Upper lobe of left lung (tissue), 6 donors: ENCODE measurements around the gene SHLD1. TPM values are rescaled to one million over a fixed set of nuclear protein-coding genes. Genes with fewer than 3 reads are reported as not detected.

ENCODE experiments used
- ATAC-seq, 2 donors: fragments of 200-7000 bp; cut with Tn5 transposase; one replicate each; pipeline ENCODE4 v1.9.1; 2022; ENCODE audit warnings: mild to moderate bottlenecking in 2 of 2, moderate library complexity in 2 of 2; ENCODE audit not compliant: low FRiP score in 2 of 2
- DNase-seq, 2 donors: peaks; one replicate each; pipeline ENCODE4 v3.0.0-alpha.2; 2019 to 2020
- H3K27ac ChIP-seq, 4 donors: fragments of 200-600 bp; sonication (generic); one replicate each; pipeline ENCODE4 v1.5.1; 2016 to 2019
- H3K27me3 ChIP-seq, 4 donors: fragments of 200-600 bp; sonication (generic); one replicate each; pipeline ENCODE4 v1.5.1; 2017 to 2019
- H3K36me3 ChIP-seq, 4 donors: fragments of 200-600 bp; sonication (generic); one replicate each; pipeline ENCODE4 v1.5.1; 2016 to 2019
- H3K4me1 ChIP-seq, 4 donors: fragments of 200-600 bp; sonication (generic); one replicate each; pipeline ENCODE4 v1.5.1; 2018 to 2019
- H3K4me3 ChIP-seq, 4 donors: fragments of 200-600 bp; sonication (generic); one replicate each; pipeline ENCODE4 v1.5.1; 2017 to 2019; ENCODE audit warnings: mild to moderate bottlenecking in 2 of 4, moderate library complexity in 1 of 4
- H3K9me3 ChIP-seq, 4 donors: fragments of 200-600 bp; sonication (generic); one replicate each; pipeline ENCODE4 v1.5.1; 2018 to 2019
- EP300 ChIP-seq, 4 donors: sonication (generic); formaldehyde crosslinking; IDR thresholded peaks; one replicate each; pipeline ENCODE4 v1.5.1; 2017; ENCODE audit warnings: antibody characterized with exemption in 4 of 4, control low read depth in 2 of 4
- POLR2A ChIP-seq, 4 donors: fragments of 450-650 bp; IDR thresholded peaks; one replicate each; pipeline ENCODE4 v1.5.1; 2016 to 2017; ENCODE audit warnings: antibody characterized with exemption in 4 of 4, mild to moderate bottlenecking in 2 of 4
- POLR2AphosphoS5 ChIP-seq, 2 donors: sonication (generic); formaldehyde crosslinking; IDR thresholded peaks; one replicate each; pipeline ENCODE4 v1.5.1; 2017; ENCODE audit warnings: antibody characterized with exemption in 2 of 2
- WGBS, 2 donors: methylation state at CpG; one replicate each; pipeline ENCODE4 v1.1.5; 2017 to 2018; 5-methylcytosine and 5-hydroxymethylcytosine counted together
- total RNA-seq, 6 donors: library from RNA; depleted of rRNA in 4 of 6; stranded (reverse); fragments of >200 nt in 4 of 6; gene quantifications; one replicate each; pipeline versions ENCODE4 v1.1.0 to v1.2.1, GENCODE V29; 2016 to 2021
- TF ChIP-seq, protein P1 (sequence below), 6 experiments: fragments of 450-650 bp in 4 of 6; fragments of 200-600 bp in 2 of 6; sonication (generic) in 2 of 6; IDR thresholded peaks; one replicate each; pipeline ENCODE4 v1.5.1; 2016 to 2019; ENCODE audit warnings: antibody characterized with exemption in 6 of 6
- donor health status: DM: no; HTN: no; CAD: no; lungs with moderate emphysema.
- donor health status: DM: no; HTN: yes; CAD: no; lungs with severe emphysema.

Gene SHLD1
- total RNA-seq, 6 donors from 2014 or later: 3.1 to 5.6 (median 4.5) TPM

GRCh38 chr20:5770231-5770986, 20.2 kb downstream of the SHLD1 start:
- Histone ChIP-seq H3K27ac (no peak overlapping the region), H3K4me1 (peaks cover 0 to 5% (median 0%) of the 10 kb centered on the region in 4 donors), H3K4me3 (no peak overlapping the region), H3K27me3 (no peaks in the 10 kb centered on the region), H3K9me3 (no peaks in the 10 kb centered on the region), H3K36me3 (peaks cover 0 to 24% (median 13%) of the 10 kb centered on the region in 4 donors)
- DNase-seq: no peak
- WGBS, 2 donors: 94 to 99% methylated on average over 3 of the region's 3 CpGs
- TF ChIP-seq POLR2A (IDR thresholded peaks at IDR 0.05) (no peak), POLR2AphosphoS5 (IDR thresholded peaks at IDR 0.05) (no peak), EP300 (IDR thresholded peaks at IDR 0.05) (no peak)
- TF ChIP-seq, protein P1, sequence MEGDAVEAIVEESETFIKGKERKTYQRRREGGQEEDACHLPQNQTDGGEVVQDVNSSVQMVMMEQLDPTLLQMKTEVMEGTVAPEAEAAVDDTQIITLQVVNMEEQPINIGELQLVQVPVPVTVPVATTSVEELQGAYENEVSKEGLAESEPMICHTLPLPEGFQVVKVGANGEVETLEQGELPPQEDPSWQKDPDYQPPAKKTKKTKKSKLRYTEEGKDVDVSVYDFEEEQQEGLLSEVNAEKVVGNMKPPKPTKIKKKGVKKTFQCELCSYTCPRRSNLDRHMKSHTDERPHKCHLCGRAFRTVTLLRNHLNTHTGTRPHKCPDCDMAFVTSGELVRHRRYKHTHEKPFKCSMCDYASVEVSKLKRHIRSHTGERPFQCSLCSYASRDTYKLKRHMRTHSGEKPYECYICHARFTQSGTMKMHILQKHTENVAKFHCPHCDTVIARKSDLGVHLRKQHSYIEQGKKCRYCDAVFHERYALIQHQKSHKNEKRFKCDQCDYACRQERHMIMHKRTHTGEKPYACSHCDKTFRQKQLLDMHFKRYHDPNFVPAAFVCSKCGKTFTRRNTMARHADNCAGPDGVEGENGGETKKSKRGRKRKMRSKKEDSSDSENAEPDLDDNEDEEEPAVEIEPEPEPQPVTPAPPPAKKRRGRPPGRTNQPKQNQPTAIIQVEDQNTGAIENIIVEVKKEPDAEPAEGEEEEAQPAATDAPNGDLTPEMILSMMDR (IDR thresholded peaks at IDR 0.05): no peak
- no peak for ATAC-seq

DNA sequence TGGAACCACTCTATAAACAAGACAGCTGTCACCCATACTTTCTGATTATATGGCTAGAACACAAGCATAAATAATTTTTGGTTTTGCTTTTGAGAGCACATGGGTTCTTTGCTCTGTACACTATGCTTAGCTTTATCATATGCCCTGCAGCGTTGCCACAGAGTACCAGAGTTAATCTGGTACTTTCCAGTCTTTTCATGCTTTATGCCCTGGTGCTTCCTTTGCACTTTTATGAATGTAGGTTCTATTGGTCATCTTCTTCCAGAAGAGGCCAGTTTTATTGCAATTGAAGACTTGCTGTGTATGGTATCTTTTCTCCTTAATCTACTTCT, 20.8 kb downstream of the SHLD1 start:
- no peak overlapping the region for H3K27ac ChIP-seq
- no peak for ATAC-seq
- peaks cover 0 to 5% (median 0%) of the 10 kb centered on the region in 4 donors for H3K4me1 ChIP-seq
- TF ChIP-seq, protein P1 (IDR thresholded peaks at IDR 0.05): no peak
- TF ChIP-seq POLR2AphosphoS5 (IDR thresholded peaks at IDR 0.05): no peak
- no peak for TF ChIP-seq EP300 (IDR thresholded peaks at IDR 0.05)
- no peak for TF ChIP-seq POLR2A (IDR thresholded peaks at IDR 0.05)
- no peak for DNase-seq
- no peaks in the 10 kb centered on the region for H3K9me3 ChIP-seq
- peaks cover 0 to 24% (median 13%) of the 10 kb centered on the region in 4 donors for H3K36me3 ChIP-seq
- H3K27me3 ChIP-seq: no peaks in the 10 kb centered on the region
- no peak overlapping the region for H3K4me3 ChIP-seq
- 94 to 97% methylated on average over 1 of the region's 1 CpG for WGBS, 2 donors

GRCh38 chr20:5772704-5773103, 22.5 kb downstream of the SHLD1 start:
- Histone ChIP-seq H3K36me3 (peaks cover 0 to 33% (median 16%) of the 10 kb centered on the region in 4 donors), H3K27me3 (no peaks in the 10 kb centered on the region)
- 94 to 96% methylated on average over 5 of the region's 5 CpGs for WGBS, 2 donors

DNA sequence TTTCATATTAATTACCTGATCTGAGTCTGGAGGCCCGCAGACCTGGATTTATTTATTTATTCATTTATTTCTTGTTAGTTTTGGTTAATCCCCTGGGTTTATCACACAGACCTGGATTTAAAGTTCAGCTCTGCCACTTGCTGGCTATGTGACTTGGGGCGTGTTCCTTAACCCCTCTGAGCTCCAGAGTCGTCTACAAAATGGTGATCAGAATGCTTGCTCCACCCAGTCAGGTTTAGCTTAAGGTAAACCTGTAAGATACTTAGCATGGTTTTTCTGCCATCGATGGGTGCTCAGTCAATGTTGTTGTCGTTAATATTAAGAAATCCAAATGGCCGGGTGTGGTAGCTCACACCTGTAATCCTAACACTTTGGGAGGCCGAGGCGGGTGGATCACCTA, 23.4 kb downstream of the SHLD1 start:
- H3K27ac ChIP-seq: no peak overlapping the region
- peaks cover 0 to 33% (median 16%) of the 10 kb centered on the region in 4 donors for H3K36me3 ChIP-seq

More at GRCh38 chr20:5772704-5773103, 22.5 kb downstream of the SHLD1 start:
- peaks cover 0 to 5% (median 0%) of the 10 kb centered on the region in 4 donors for H3K4me1 ChIP-seq
- H3K27ac ChIP-seq: no peak overlapping the region
- TF ChIP-seq, protein P1 (IDR thresholded peaks at IDR 0.05): no peak
- TF ChIP-seq EP300 (IDR thresholded peaks at IDR 0.05) (no peak), POLR2A (IDR thresholded peaks at IDR 0.05) (no peak), POLR2AphosphoS5 (IDR thresholded peaks at IDR 0.05) (no peak)
- DNase-seq: no peak
- no peak for ATAC-seq
- H3K4me3 ChIP-seq: no peak overlapping the region
- no peaks in the 10 kb centered on the region for H3K9me3 ChIP-seq

More for the DNA sequence above, 23.4 kb downstream of the SHLD1 start:
- ATAC-seq: no peak
- Histone ChIP-seq H3K4me3 (no peak overlapping the region), H3K9me3 (no peaks in the 10 kb centered on the region), H3K4me1 (peaks cover 0 to 5% (median 0%) of the 10 kb centered on the region in 4 donors), H3K27me3 (no peaks in the 10 kb centered on the region)
- WGBS, 2 donors: 90 to 97% methylated on average over 8 of the region's 8 CpGs
- TF ChIP-seq POLR2AphosphoS5 (IDR thresholded peaks at IDR 0.05) (no peak), EP300 (IDR thresholded peaks at IDR 0.05) (no peak), POLR2A (IDR thresholded peaks at IDR 0.05) (no peak)
- TF ChIP-seq, protein P1 (IDR thresholded peaks at IDR 0.05): no peak
- no peak for DNase-seq
